H1 (cell line): ENCODE data around the gene AADAC.

Source experiments
- CTCF ChIP-seq, 3 experiments: IDR thresholded peaks; 1 replicate in 2 of 3; 2 replicates in 1 of 3; pipeline versions ENCODE4 v1.5.1 to v1.6.1; 2011; ENCODE audit warnings: low read length in 3 of 3, mild to moderate bottlenecking in 3 of 3, inconsistent platforms in 2 of 3, low read depth in 1 of 3, moderate library complexity in 1 of 3; ENCODE audit not compliant: insufficient read depth in 1 of 3; ENCODE audit errors: control extremely low read depth in 1 of 3
- GABPA ChIP-seq: IDR thresholded peaks from 2 replicates; pipeline ENCODE4 v1.6.1; 2011; ENCODE audit warnings: mild to moderate bottlenecking, low read length, moderate library complexity, borderline replicate concordance; ENCODE audit not compliant: insufficient read depth
- POLR2A ChIP-seq, 2 experiments: IDR thresholded peaks; 1 replicate in 1 of 2; 2 replicates in 1 of 2; pipeline ENCODE4 v1.6.1; 2011; ENCODE audit warnings: low read depth in 2 of 2, low read length in 2 of 2, mild to moderate bottlenecking in 2 of 2; ENCODE audit errors: control extremely low read depth in 1 of 2
- SIN3A ChIP-seq, 2 experiments: IDR thresholded peaks in 1 of 2; conservative IDR thresholded peaks in 1 of 2; 2 replicates each; pipeline ENCODE4 v1.6.1; 2011 to 2012; ENCODE audit warnings: low read length in 2 of 2, improper control_type of control experiment in 1 of 2, low read depth in 1 of 2, mild to moderate bottlenecking in 1 of 2
- SIRT6 ChIP-seq: IDR thresholded peaks from one replicate; pipeline ENCODE4 v1.7.1; 2012; ENCODE audit warnings: low read length, inconsistent platforms
- USF2 ChIP-seq: IDR thresholded peaks from 2 replicates; pipeline ENCODE4 v1.6.1; 2011; ENCODE audit warnings: low read length, improper control_type of control experiment

GRCh38 chr3:151774910-151775309 lies 39.0 kb upstream of the AADAC start:
- TF ChIP-seq USF2, result no peak
- no peak for TF ChIP-seq CTCF (IDR thresholded peaks at IDR 0.05; ENCODE audit: control extremely low read depth in 1 of 3, insufficient read depth in 1 of 3, low read depth in 1 of 3, low read length in 3 of 3)
- TF ChIP-seq GABPA, result no peak
- TF ChIP-seq POLR2A (IDR thresholded peaks at IDR 0.05; ENCODE audit: control extremely low read depth in 1 of 2, low read depth in 2 of 2, low read length in 2 of 2), result no peak
- TF ChIP-seq SIRT6, result no peak
- no peak for TF ChIP-seq SIN3A (conservative IDR thresholded peaks at IDR 0.05 in 1 of 2, IDR thresholded peaks at IDR 0.05 in 1 of 2; ENCODE audit: low read depth in 1 of 2, low read length in 2 of 2)
